HepG2 (cell line): ENCODE measurements around the gene MTHFSD. TPM values are rescaled to one million over a fixed set of nuclear protein-coding genes. Genes with fewer than 3 reads are reported as not detected.

Experiments used
- ATAC-seq: fragments of 200-7000 bp; cut with Tn5 transposase; 3 replicates; pipeline ENCODE4 v1.9.1; 2020; ENCODE audit warnings: mild to moderate bottlenecking, moderate library complexity
- BruUV-seq: library from RNA; stranded (reverse); fragments of 400-500 nt; replicated peaks from 2 replicates; lab custom pipeline; 2021; lab: Mats Ljungman, UMichigan
- CTCF ChIA-PET: fragments of 300-600 bp; formaldehyde crosslinking; extraction: SDS; loops from one replicate; lab custom pipeline; 2021; ENCODE audit warnings: low total read pairs, inconsistent platforms, low intra/inter-chr PET ratio; lab: Yijun Ruan, JAX
- POLR2A ChIA-PET: fragments of 350-600 bp; sonication (Branson Sonifier 250); formaldehyde crosslinking; loops from one replicate; lab custom pipeline; 2020; ENCODE audit warnings: antibody characterized with exemption, inconsistent platforms; lab: Yijun Ruan, JAX
- DNase-seq: peaks from one replicate; pipeline ENCODE4 v3.0.0-alpha.2; 2015; ENCODE audit warnings: low spot score
- FAIRE-seq: peaks from 3 replicates; lab custom pipeline; 2011; peaks lifted over from hg19 to GRCh38; lab: Jason Lieb, UNC
- H2AFZ ChIP-seq: one replicate; pipeline ENCODE4 v1.6.1; 2011; ENCODE audit warnings: low read length, inconsistent platforms
- H3K27ac ChIP-seq: fragments of 300-600 bp; 3 replicates; pipeline ENCODE4 v1.8.0; 2011; ENCODE audit warnings: mixed run types, mild to moderate bottlenecking, mixed read lengths, low read length, inconsistent platforms; ENCODE audit not compliant: insufficient read depth; ENCODE audit errors: extremely low read length
- H3K27me3 ChIP-seq, 2 experiments: fragments of 200-600 bp in 1 of 2; 2 replicates in 1 of 2; 3 replicates in 1 of 2; pipeline versions ENCODE4 v1.6.0 to v1.8.0; 2011; ENCODE audit warnings: low read length in 2 of 2, mild to moderate bottlenecking in 2 of 2, moderate library complexity in 2 of 2, inconsistent platforms in 1 of 2; ENCODE audit not compliant: insufficient read depth in 2 of 2, control insufficient read depth in 1 of 2
- H3K36me3 ChIP-seq, 2 experiments: fragments of 200-600 bp in 1 of 2; replicated peaks in 1 of 2; 2 replicates in 1 of 2; 3 replicates in 1 of 2; pipeline versions ENCODE4 v1.5.1 to v1.8.0; 2011; ENCODE audit warnings: low read length in 2 of 2, inconsistent platforms in 1 of 2; ENCODE audit not compliant: insufficient read depth in 2 of 2, control insufficient read depth in 1 of 2
- H3K4me1 ChIP-seq: 2 replicates; pipeline ENCODE4 v1.5.1; 2012; ENCODE audit warnings: low read length, inconsistent platforms; ENCODE audit not compliant: insufficient read depth
- H3K4me2 ChIP-seq: 2 replicates; pipeline ENCODE4 v1.6.0; 2011; ENCODE audit warnings: low read depth, low read length, inconsistent platforms
- H3K4me3 ChIP-seq, 3 experiments: fragments of 200-600 bp in 1 of 3; sonication (generic), shearing (Covaris generic) in 1 of 3; replicated peaks in 1 of 3; 2 replicates each; pipeline ENCODE4 v1.5.1; 2011 to 2016; ENCODE audit warnings: low read length in 3 of 3, inconsistent platforms in 2 of 3, low read depth in 2 of 3, mild to moderate bottlenecking in 2 of 3, control low read depth in 1 of 3, mixed read lengths in 1 of 3; ENCODE audit not compliant: insufficient read depth in 1 of 3
- H3K79me2 ChIP-seq: one replicate; pipeline ENCODE4 v1.6.1; 2011; ENCODE audit warnings: low read length, inconsistent platforms; ENCODE audit not compliant: insufficient read depth
- H3K9ac ChIP-seq: 2 replicates; pipeline ENCODE4 v1.6.0; 2011; ENCODE audit warnings: mild to moderate bottlenecking, low read depth, low read length, inconsistent platforms; ENCODE audit not compliant: insufficient read depth
- H3K9me3 ChIP-seq: 2 replicates; pipeline ENCODE4 v1.5.1; 2012; ENCODE audit warnings: mild to moderate bottlenecking, low read length
- H4K20me1 ChIP-seq: 2 replicates; pipeline ENCODE4 v1.6.0; 2011; ENCODE audit warnings: inconsistent platforms, mild to moderate bottlenecking, low read length, moderate library complexity; ENCODE audit not compliant: insufficient read depth
- BHLHE40 ChIP-seq: IDR thresholded peaks from 2 replicates; pipeline ENCODE4 v1.6.1; 2011; ENCODE audit warnings: low read length, improper control_type of control experiment
- GFI1 ChIP-seq: sonication (generic); formaldehyde crosslinking; IDR thresholded peaks from 2 replicates; pipeline ENCODE4 v1.5.0; 2020; ENCODE audit warnings: missing genetic modification reagents, mild to moderate bottlenecking, borderline replicate concordance
- GTF3A ChIP-seq: sonication (generic); formaldehyde crosslinking; conservative IDR thresholded peaks from 2 replicates; pipeline ENCODE4 v1.4.0; 2020; ENCODE audit warnings: mild to moderate bottlenecking, missing genetic modification reagents
- KAT2B ChIP-seq: fragments of 150-350 bp; IDR thresholded peaks from 2 replicates; pipeline ENCODE4 v1.6.1; 2014; ENCODE audit warnings: low read depth, low read length, borderline replicate concordance
- MAFK ChIP-seq, 2 experiments: IDR thresholded peaks in 1 of 2; conservative IDR thresholded peaks in 1 of 2; 2 replicates each; pipeline ENCODE4 v1.6.1; 2011; ENCODE audit warnings: improper control_type of control experiment in 2 of 2, low read length in 2 of 2
- MATR3 ChIP-seq: sonication (generic); formaldehyde crosslinking; IDR thresholded peaks from 2 replicates; pipeline ENCODE4 v1.4.0; 2020; ENCODE audit warnings: missing genetic modification reagents
- NFIC ChIP-seq: IDR thresholded peaks from 2 replicates; pipeline ENCODE4 v1.6.1; 2012; ENCODE audit warnings: mild to moderate bottlenecking, low read length, inconsistent platforms
- SMARCC2 ChIP-seq: fragments of 450-650 bp; IDR thresholded peaks from 2 replicates; pipeline ENCODE4 v1.6.1; 2017; ENCODE audit warnings: antibody characterized with exemption, mild to moderate bottlenecking
- SP4 ChIP-seq: sonication (generic); formaldehyde crosslinking; IDR thresholded peaks from 2 replicates; pipeline ENCODE4 v1.8.1; 2023; ENCODE audit warnings: mild to moderate bottlenecking, missing genetic modification reagents
- ZNF343 ChIP-seq: sonication (generic); formaldehyde crosslinking; IDR thresholded peaks from 2 replicates; pipeline ENCODE4 v1.4.0; 2020; ENCODE audit warnings: mild to moderate bottlenecking, missing genetic modification reagents
- ZNF543 ChIP-seq: sonication (generic); formaldehyde crosslinking; IDR thresholded peaks from 2 replicates; pipeline ENCODE4 v1.4.0; 2020; ENCODE audit warnings: mild to moderate bottlenecking, missing genetic modification reagents
- ZNF577 ChIP-seq: sonication (generic); formaldehyde crosslinking; IDR thresholded peaks from 2 replicates; pipeline ENCODE4 v1.4.0; 2020; ENCODE audit warnings: mild to moderate bottlenecking, low read depth, missing genetic modification reagents, borderline replicate concordance
- ZNF761 ChIP-seq: sonication (generic); formaldehyde crosslinking; conservative IDR thresholded peaks from 2 replicates; pipeline ENCODE4 v1.4.0; 2020; ENCODE audit warnings: mild to moderate bottlenecking, missing genetic modification reagents
- WGBS: methylation state at CpG from one replicate; pipeline ENCODE4 v1.1.6; 2017; ENCODE audit warnings: low lambda C conversion rate; 5-methylcytosine and 5-hydroxymethylcytosine counted together
- in situ Hi-C: cut with HindIII; loops from 2 replicates; pipeline ENCODE4 v1.10.0; 2017; ENCODE audit warnings: low pct_unique_long_range_greater_than_20kb; ENCODE audit not compliant: extremely low pct_ligation_motif_present
- intact Hi-C: fragments of 100-400 bp; cut with micrococcal nuclease; formaldehyde crosslinking; loops from one replicate; pipeline ENCODE4 v1.10.0; 2022; ENCODE audit not compliant: unreplicated experiment
- polyA plus RNA-seq, 8 experiments: library from polyadenylated mRNA; depleted of rRNA in 3 of 8; stranded (reverse) in 7 of 8; unstranded in 1 of 8; fragments of >200 nt; fragmentation: Illumina TruSeq in 4 of 8; extraction: Trizol in 4 of 8; gene quantifications; 2 replicates each; pipeline versions ENCODE4 v1.2.1 to v1.2.3, GENCODE V29; 2011 to 2016; ENCODE audit warnings: low read depth in 4 of 8, missing spikeins in 1 of 8, mixed read lengths in 1 of 8; ENCODE audit not compliant: insufficient read depth in 1 of 8
- total RNA-seq, 5 experiments: library from RNA; depleted of rRNA; stranded (reverse); fragments of >200 nt; fragmentation: Illumina TruSeq; extraction: Trizol; gene quantifications; 2 replicates each; pipeline ENCODE4 v1.2.3, GENCODE V29; 2016; ENCODE audit warnings: low read depth in 1 of 5
- TF ChIP-seq, protein P1 (sequence below): sonication (generic); formaldehyde crosslinking; IDR thresholded peaks from 2 replicates; pipeline ENCODE4 v1.5.0; 2020; ENCODE audit warnings: missing genetic modification reagents
- TF ChIP-seq, protein P2 (sequence below): sonication (generic); formaldehyde crosslinking; conservative IDR thresholded peaks from 2 replicates; pipeline ENCODE4 v1.8.1; 2023; ENCODE audit warnings: missing genetic modification reagents
- TF ChIP-seq, protein P3 (sequence below): IDR thresholded peaks from 2 replicates; pipeline ENCODE4 v1.6.1; 2016; ENCODE audit warnings: mild to moderate bottlenecking, missing biosample characterization, missing genetic modification reagents

Gene MTHFSD
- total and polyA plus RNA-seq, 2 of the 13 experiments (the other 11 are each of a cell fraction or from before 2014, with no cell fraction given), result 14.2 to 16.3 TPM

DNA sequence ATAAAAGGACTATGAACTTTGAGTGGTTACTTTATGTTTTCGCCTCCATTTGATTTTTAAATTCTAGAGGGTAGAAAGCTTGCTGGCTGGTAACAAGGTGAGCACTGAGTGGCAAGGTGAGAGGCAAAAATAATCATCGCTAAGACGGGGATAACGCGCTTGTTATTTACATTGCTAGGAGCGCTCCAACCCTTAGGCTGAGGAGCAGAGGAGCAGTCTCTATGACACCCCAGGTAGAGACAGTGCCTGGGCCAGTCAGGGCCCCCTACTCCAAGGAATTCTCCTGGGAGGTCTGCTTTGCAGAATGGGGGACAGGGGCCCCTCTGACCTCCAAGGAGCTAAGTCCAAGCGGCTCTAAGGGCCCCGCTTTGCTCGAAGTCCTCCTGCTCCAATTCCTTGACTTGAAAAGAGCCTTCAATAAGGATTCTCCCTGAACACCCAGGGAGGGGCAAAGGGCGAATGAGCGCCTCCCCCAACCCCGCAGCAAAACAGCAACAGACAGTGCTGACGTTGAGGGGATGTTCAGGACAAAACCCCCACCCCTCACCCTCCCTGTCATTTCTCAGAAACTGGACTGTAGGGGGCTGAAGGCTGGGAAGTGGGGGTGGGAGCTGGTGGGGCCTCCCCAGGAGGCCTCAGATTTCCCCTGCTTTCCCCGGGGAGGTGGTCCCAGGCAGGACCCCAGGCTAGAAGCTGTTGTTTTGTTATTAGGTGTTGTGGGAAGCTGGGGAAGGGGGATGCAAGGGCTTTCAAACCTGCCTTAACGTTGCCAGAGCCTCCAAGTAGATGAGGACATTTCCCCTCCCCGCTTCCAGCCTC is 54.9 kb downstream of the MTHFSD start:
- H3K27ac ChIP-seq, result no peak overlapping the region
- ChIA-PET CTCF (no interaction called here), POLR2A (no interaction called here)
- WGBS, result 4% methylated on average over 15 of the region's 16 CpGs
- no peaks in the 10 kb centered on the region for H3K36me3 ChIP-seq
- H3K27me3 ChIP-seq, result peaks cover 27 to 91% of the 10 kb centered on the region in 2 experiments
- peaks cover 9% of the 10 kb centered on the region; the same call in 1 of the 2 replicates for H3K4me1 ChIP-seq
- TF ChIP-seq ZNF761 (CRISPR knock-in tag), result no peak
- TF ChIP-seq ZNF577 (CRISPR knock-in tag), result no peak
- BruUV-seq, result no TSS peak
- H4K20me1 ChIP-seq, result no peaks in the 10 kb centered on the region; the same call in 1 of the 2 replicates
- DNase-seq, result no peak
- H3K4me3 ChIP-seq, result no peak overlapping the region
- in situ Hi-C loops, result loop anchor here (25.0 kb wide), 1 partner anchor 688 kb away; no protein-coding TSS in a partner anchor
- H3K9me3 ChIP-seq, result no peaks in the 10 kb centered on the region
- no peak for FAIRE-seq
- H3K79me2 ChIP-seq, result no peaks in the 10 kb centered on the region
- ATAC-seq, result no peak
- no peak overlapping the region for H2AFZ ChIP-seq
- no peak overlapping the region for H3K9ac ChIP-seq
- intact Hi-C loops, result no loop called here
- no peak overlapping the region for H3K4me2 ChIP-seq

DNA sequence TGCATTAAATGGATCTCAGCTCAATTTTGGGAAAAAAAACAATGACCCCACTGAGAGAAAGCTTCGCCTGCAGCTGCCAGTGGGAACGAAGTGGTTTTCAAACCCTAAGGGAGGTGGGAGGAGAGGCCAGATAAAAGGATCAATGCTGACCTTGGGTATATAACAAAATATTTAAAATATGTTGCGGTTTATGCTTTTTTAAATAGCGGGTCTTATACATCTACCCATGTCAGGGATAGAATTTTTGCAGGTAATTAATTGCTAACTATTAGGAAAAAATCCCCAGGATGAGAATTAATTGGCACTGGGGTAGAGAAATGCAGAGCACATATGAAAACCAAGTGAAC is 55.6 kb downstream of the MTHFSD start:
- BruUV-seq, result no TSS peak
- no peak overlapping the region for H2AFZ ChIP-seq
- DNase-seq (no peak), FAIRE-seq (no peak), ATAC-seq (no peak)
- H3K27ac ChIP-seq, result no peak overlapping the region
- ChIA-PET POLR2A (no interaction called here), CTCF (no interaction called here)
- no peak overlapping the region for H3K9ac ChIP-seq
- H3K36me3 ChIP-seq, result no peaks in the 10 kb centered on the region
- 14% methylated on average over 4 of the region's 4 CpGs for WGBS
- peaks cover 9% of the 10 kb centered on the region; the same call in 1 of the 2 replicates for H3K4me1 ChIP-seq
- no peaks in the 10 kb centered on the region for H3K9me3 ChIP-seq
- no peaks in the 10 kb centered on the region for H3K79me2 ChIP-seq
- TF ChIP-seq SP4 (CRISPR knock-in tag) (no peak), ZNF343 (no peak), MAFK (conservative IDR thresholded peaks at IDR 0.05 in 1 of 2, IDR thresholded peaks at IDR 0.05 in 1 of 2; ENCODE audit: low read length in 2 of 2) (no peak), BHLHE40 (no peak), SMARCC2 (no peak), ZNF543 (CRISPR knock-in tag) (no peak), KAT2B (no peak), MATR3 (no peak), GFI1 (CRISPR knock-in tag) (no peak), NFIC (no peak), GTF3A (CRISPR knock-in tag) (no peak)
- TF ChIP-seq, protein P1, sequence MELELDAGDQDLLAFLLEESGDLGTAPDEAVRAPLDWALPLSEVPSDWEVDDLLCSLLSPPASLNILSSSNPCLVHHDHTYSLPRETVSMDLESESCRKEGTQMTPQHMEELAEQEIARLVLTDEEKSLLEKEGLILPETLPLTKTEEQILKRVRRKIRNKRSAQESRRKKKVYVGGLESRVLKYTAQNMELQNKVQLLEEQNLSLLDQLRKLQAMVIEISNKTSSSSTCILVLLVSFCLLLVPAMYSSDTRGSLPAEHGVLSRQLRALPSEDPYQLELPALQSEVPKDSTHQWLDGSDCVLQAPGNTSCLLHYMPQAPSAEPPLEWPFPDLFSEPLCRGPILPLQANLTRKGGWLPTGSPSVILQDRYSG (CRISPR knock-in tag), result no peak
- TF ChIP-seq, protein P2, sequence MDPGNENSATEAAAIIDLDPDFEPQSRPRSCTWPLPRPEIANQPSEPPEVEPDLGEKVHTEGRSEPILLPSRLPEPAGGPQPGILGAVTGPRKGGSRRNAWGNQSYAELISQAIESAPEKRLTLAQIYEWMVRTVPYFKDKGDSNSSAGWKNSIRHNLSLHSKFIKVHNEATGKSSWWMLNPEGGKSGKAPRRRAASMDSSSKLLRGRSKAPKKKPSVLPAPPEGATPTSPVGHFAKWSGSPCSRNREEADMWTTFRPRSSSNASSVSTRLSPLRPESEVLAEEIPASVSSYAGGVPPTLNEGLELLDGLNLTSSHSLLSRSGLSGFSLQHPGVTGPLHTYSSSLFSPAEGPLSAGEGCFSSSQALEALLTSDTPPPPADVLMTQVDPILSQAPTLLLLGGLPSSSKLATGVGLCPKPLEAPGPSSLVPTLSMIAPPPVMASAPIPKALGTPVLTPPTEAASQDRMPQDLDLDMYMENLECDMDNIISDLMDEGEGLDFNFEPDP (CRISPR knock-in tag), result no peak
- TF ChIP-seq, protein P3, sequence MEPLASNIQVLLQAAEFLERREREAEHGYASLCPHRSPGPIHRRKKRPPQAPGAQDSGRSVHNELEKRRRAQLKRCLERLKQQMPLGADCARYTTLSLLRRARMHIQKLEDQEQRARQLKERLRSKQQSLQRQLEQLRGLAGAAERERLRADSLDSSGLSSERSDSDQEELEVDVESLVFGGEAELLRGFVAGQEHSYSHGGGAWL (CRISPR knock-in tag), result no peak
- TF ChIP-seq, all 625 proteins: peak for 0
- H3K4me2 ChIP-seq, result no peak overlapping the region
- H3K4me3 ChIP-seq, result no peak overlapping the region
- intact Hi-C loops (no loop called here), in situ Hi-C loops (no loop called here)
- no peaks in the 10 kb centered on the region; the same call in 1 of the 2 replicates for H4K20me1 ChIP-seq
- peaks cover 25 to 91% of the 10 kb centered on the region in 2 experiments for H3K27me3 ChIP-seq
